Muscle of arm (tissue), 12 donors: Measurements from ENCODE around the gene AJAP1. TPM values are rescaled to one million over a fixed set of nuclear protein-coding genes. Genes with fewer than 3 reads are reported as not detected.
A peak's percentile ranks its signal among the peaks of the same experiment; 100 is the strongest.

ENCODE experiments used
- DNase-seq: peaks from one replicate; pipeline ENCODE4 v3.0.0-alpha.2; 2013
- polyA plus RNA-seq, 12 donors: library from polyadenylated mRNA; unstranded; fragments of 120-200 nt; gene quantifications; one replicate each; pipeline ENCODE4 v1.2.1, GENCODE V29; 2013; ENCODE audit not compliant: insufficient read length in 12 of 12

AJAP1 gene
- polyA plus RNA-seq, 12 donors: 0.56 to 2.5 (median 0.69) TPM; not detected in 2

GRCh38 chr1:4630561-4630960, 23.8 kb upstream of the AJAP1 start:
- no peak for DNase-seq

- DNase-seq: no peak
These were observed 23.1 kb upstream of the AJAP1 start for GRCh38 chr1:4631321-4631720.

DNA sequence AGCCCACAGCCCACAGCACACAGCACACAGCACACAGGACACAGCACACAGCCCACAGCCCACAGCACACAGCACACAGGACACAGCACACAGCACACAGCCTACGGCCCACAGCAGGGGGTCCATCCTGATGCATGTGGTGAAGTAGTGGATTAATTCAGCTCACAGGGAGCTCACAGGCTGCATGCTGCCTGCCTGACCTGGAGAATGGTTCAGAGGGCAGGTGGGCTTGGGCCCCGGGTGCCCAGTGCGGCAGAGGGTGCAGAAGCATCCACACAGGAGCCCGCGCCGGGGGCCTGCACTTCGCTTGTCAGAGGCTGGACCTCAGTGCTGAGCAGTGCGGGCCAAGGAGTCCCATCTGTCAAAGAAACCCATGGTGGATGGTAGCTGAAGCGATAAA, 21.1 kb upstream of the AJAP1 start:
- DNase-seq: no peak

GRCh38 chr1:4634156-4634792, 20.1 kb upstream of the AJAP1 start:
- no peak for DNase-seq

- DNase-seq: no peak
These were observed 19.5 kb upstream of the AJAP1 start for GRCh38 chr1:4634793-4635406.

GRCh38 chr1:4636186-4636585, 18.2 kb upstream of the AJAP1 start:
- DNase-seq: no peak

DNA sequence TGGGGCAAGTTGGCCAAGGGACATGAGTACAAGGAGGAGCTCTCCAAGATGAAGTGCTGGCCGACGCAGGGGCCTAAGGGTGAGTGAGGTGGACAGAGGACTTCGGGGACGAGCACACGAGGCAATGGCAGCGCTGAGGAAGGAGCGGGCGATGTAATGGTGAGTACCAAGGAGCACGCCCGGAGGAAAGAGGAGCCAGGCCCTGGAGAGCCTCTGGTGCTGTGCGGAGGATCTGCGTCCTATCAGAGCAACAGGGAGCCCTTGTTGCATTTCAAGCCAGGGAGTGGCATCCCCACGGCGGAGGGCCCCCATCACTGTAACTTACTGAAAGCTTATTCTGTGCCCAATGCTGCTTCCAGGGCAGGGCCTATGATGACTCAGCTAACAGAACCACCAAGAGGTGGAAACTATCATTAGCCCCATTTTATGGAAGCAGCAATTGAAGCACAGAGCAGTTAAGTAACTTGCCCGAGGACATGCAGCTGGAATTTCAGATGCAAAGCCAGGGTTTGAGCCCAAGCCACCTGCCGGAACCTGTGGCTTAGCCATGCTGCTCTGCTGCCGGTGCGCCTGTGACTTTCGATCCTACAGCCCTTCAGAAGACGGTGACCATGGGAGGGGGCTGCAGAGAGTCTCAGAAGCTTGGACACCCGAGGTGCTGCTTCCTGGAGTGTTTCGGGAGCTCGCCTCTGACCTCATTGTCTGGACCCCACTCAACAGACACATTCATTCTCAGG, 17.6 kb upstream of the AJAP1 start:
- no peak for DNase-seq

GRCh38 chr1:4637616-4638344, 16.6 kb upstream of the AJAP1 start:
- DNase-seq: no peak

GRCh38 chr1:4638345-4638729, 16.1 kb upstream of the AJAP1 start:
- DNase-seq: no peak

- DNase-seq: no peak
These were observed 13.5 kb upstream of the AJAP1 start for GRCh38 chr1:4640931-4641330.

GRCh38 chr1:4647391-4647790, 7.0 kb upstream of the AJAP1 start:
- no peak for DNase-seq

- DNase-seq: no peak
These were observed 5.8 kb upstream of the AJAP1 start for GRCh38 chr1:4648657-4649056.

DNA sequence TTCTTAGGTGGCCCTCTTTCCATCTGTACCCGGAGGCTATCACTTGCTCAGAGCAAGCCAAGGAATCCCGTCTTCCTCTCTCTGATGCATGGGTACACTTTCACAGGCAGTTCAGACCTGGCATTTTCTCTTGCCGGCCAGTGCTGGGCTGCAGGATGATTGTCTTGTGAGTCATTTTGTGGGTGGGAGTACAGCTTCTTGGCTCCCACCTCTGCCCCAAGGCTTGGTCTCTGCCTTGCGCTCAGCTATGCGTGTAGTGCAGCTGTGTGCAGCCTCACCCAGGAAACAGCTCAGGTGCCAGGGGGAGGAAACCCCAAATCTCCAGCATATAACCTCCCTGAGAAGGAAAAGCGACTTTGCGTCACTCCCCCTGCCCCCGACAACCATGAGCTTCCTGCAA, 3.9 kb upstream of the AJAP1 start:
- DNase-seq: no peak

- no peak for DNase-seq
These were observed 3.4 kb upstream of the AJAP1 start for GRCh38 chr1:4650981-4651380.

DNA sequence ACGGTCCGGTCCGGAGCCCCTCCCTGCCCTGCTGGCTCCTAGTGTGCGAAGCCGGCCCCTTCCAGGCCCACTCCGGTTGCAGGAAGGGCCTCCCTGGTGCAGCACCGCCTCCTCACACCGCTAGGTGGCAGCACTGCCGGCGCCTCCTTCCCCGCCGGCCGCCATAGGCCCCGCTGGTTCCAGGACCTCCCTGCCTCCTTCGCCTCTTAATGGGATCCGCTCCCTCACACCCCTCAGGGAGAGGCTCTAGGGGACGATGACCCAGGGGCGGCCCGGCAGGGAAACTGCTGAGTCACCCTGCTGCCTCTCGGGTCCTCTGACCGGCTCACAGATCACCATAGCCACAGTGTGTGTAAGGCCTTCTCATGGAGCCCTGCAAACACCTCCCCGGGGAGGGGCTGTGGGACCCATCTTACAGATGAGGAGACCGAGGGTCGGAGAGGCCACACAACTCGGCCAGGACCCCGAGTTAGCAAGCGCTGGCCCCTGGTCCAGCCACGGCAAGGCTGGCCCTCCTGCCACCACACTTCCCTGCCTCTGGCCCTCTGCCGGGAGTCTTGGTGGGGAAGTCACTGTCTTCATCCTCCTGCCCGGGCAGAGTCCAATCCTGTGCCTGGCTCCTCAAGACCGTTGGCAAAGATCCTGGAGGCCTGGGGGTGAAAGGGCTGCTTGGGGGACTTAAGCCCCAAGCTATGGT, 1.6 kb upstream of the AJAP1 start:
- DNase-seq: peak; percentile 48

- DNase-seq: no peak
These were observed 1.1 kb upstream of the AJAP1 start for GRCh38 chr1:4653328-4653660.

- no peak for DNase-seq
These were observed 610 bp downstream of the AJAP1 start for GRCh38 chr1:4654764-4655673.

GRCh38 chr1:4655674-4656532, 1.5 kb downstream of the AJAP1 start:
- peak; percentile 68 for DNase-seq

DNA sequence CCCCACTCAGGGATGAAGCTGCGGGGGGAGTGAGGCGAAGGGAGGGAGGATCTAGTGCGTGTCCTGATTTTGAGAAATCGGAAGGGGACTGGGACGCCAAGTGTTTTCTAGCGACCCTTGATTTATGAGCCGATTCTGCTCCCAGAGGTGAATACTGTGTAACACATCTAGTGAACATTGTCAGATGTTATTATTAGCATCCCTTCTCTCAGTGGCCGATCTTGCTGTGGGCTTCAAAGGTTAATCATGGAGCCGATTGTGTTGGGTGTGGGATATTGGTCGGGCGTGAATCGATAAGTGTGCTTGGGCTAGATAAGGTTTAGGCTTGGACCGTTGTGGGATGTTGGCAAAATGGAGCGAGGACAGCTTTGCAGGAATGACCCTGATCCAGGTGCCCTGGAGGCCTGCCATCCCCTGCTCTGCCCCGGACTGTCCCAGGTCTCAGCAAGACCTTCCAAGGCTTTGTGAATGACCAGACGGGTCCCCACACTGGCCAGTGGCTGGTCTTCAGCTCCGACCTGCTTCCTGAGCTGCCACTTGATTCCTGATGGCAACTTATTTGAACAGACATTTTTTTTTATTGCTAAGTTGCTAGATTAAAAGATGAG, 2.2 kb downstream of the AJAP1 start:
- DNase-seq: no peak
